GM12801 (cell line): Measurements from ENCODE around the gene HBE1.

Experiments
- CTCF ChIP-seq: IDR thresholded peaks from one replicate; pipeline ENCODE4 v1.5.1; 2011; ENCODE audit warnings: control low read depth; ENCODE audit not compliant: insufficient read length; ENCODE audit errors: extremely low read depth

Gene HBE1

GRCh38 chr11:5227681-5228080 is 42.1 kb downstream of the HBE1 start:
- TF ChIP-seq CTCF, result no peak

GRCh38 chr11:5226732-5227310 is 42.9 kb downstream of the HBE1 start, which contains the start of gene HBB:
TSS of gene HBB (minus strand) at chr11:5227071. CDS start at chr11:5227021, 50 bp downstream.
- no peak for TF ChIP-seq CTCF

GRCh38 chr11:5225480-5225871 is 44.3 kb downstream of the HBE1 start:
- no peak for TF ChIP-seq CTCF

- TF ChIP-seq CTCF, result no peak
These were observed 44.9 kb downstream of the HBE1 start for GRCh38 chr11:5224538-5225479.

GRCh38 chr11:5223686-5224085 is 46.1 kb downstream of the HBE1 start:
- TF ChIP-seq CTCF, result no peak

- TF ChIP-seq CTCF, result no peak
These were observed 46.6 kb downstream of the HBE1 start for GRCh38 chr11:5223146-5223545.
